ENCODE results near the gene ISCA1. TPM values are rescaled to one million over a fixed set of nuclear protein-coding genes. Genes with fewer than 3 reads are reported as not detected.

The ISCA1 gene
- polyA plus RNA-seq, 1 donor, result 26.4 TPM

GRCh38 chr9:86230858-86231257 lies 51.5 kb downstream of the ISCA1 start:
- no peak for DNase-seq (ENCODE audit: low read depth)

- DNase-seq (ENCODE audit: low read depth), result no peak
Observed at GRCh38 chr9:86222667-86223066, 59.7 kb downstream of the ISCA1 start.

- no peak for DNase-seq (ENCODE audit: low read depth)
Observed at GRCh38 chr9:86219606-86220005, 62.7 kb downstream of the ISCA1 start.

GRCh38 chr9:86217076-86217755 lies 65.1 kb downstream of the ISCA1 start:
- DNase-seq (ENCODE audit: low read depth), result no peak

Other genes starting within 250 kb of the ISCA1 start
- 49.1 TPM for gene GOLM1, start 183.0 kb downstream of the ISCA1 start, polyA plus RNA-seq (ENCODE audit: insufficient read length)
- gene C9orf153, start 22.9 kb downstream of the ISCA1 start, polyA plus RNA-seq (ENCODE audit: insufficient read length), result 0.22 TPM
- gene TUT7, start 71.9 kb upstream of the ISCA1 start, polyA plus RNA-seq (ENCODE audit: insufficient read length), result 14.5 TPM